Thymus (tissue), 11 donors: Measurements from ENCODE around the gene DNLZ. TPM values are rescaled to one million over a fixed set of nuclear protein-coding genes. Genes with fewer than 3 reads are reported as not detected.
A peak's percentile ranks its signal among the peaks of the same experiment; 100 is the strongest.

Experiments used
- DNase-seq, 9 donors: peaks; one replicate each; pipeline ENCODE4 v3.0.0-alpha.2; 2013; ENCODE audit warnings: low spot score in 9 of 9, low read depth in 6 of 9, missing footprints in 1 of 9
- H3K27ac ChIP-seq, 2 donors: one replicate each; pipeline ENCODE4 v1.5.1; 2013; ENCODE audit warnings: control low read depth in 1 of 2, low read depth in 1 of 2, low read length in 1 of 2, mild to moderate bottlenecking in 1 of 2, moderate library complexity in 1 of 2
- H3K27me3 ChIP-seq, 2 donors: one replicate each; pipeline ENCODE4 v1.5.1; 2013; ENCODE audit warnings: low read length in 1 of 2; ENCODE audit not compliant: control insufficient read depth in 2 of 2, insufficient read depth in 1 of 2
- H3K36me3 ChIP-seq, 2 donors: one replicate each; pipeline ENCODE4 v1.5.1; 2013; ENCODE audit warnings: low read length in 1 of 2, mild to moderate bottlenecking in 1 of 2, moderate library complexity in 1 of 2; ENCODE audit not compliant: control insufficient read depth in 2 of 2, insufficient read depth in 2 of 2
- H3K4me1 ChIP-seq, 2 donors: one replicate each; pipeline ENCODE4 v1.5.1; 2013; ENCODE audit warnings: low read length in 2 of 2; ENCODE audit not compliant: control insufficient read depth in 2 of 2, insufficient read depth in 2 of 2
- H3K4me3 ChIP-seq, 2 donors: one replicate each; pipeline ENCODE4 v1.5.1; 2013; ENCODE audit warnings: low read length in 2 of 2, control low read depth in 1 of 2, mild to moderate bottlenecking in 1 of 2
- H3K9me3 ChIP-seq, 2 donors: one replicate each; pipeline ENCODE4 v1.5.1; 2013; ENCODE audit warnings: low read length in 1 of 2, mild to moderate bottlenecking in 1 of 2; ENCODE audit not compliant: control insufficient read depth in 2 of 2, insufficient read depth in 1 of 2
- WGBS: extraction: QIAGEN DNeasy Blood & Tissue Kit; methylation state at CpG from one replicate; pipeline ENCODE4 v1.1.7; 2013; 5-methylcytosine and 5-hydroxymethylcytosine counted together
- polyA plus RNA-seq: library from polyadenylated mRNA; stranded (reverse); fragments of 200-250 nt; gene quantifications from one replicate; pipeline ENCODE4 v1.2.3, GENCODE V29; 2013
- total RNA-seq: library from RNA; stranded (reverse); fragments of 120-200 nt; gene quantifications from one replicate; pipeline ENCODE4 v1.2.4, GENCODE V29; 2013
- donor health status: healthy.

DNLZ gene
- total and polyA plus RNA-seq, 2 donors, result 15.7 to 41.9 TPM

DNA sequence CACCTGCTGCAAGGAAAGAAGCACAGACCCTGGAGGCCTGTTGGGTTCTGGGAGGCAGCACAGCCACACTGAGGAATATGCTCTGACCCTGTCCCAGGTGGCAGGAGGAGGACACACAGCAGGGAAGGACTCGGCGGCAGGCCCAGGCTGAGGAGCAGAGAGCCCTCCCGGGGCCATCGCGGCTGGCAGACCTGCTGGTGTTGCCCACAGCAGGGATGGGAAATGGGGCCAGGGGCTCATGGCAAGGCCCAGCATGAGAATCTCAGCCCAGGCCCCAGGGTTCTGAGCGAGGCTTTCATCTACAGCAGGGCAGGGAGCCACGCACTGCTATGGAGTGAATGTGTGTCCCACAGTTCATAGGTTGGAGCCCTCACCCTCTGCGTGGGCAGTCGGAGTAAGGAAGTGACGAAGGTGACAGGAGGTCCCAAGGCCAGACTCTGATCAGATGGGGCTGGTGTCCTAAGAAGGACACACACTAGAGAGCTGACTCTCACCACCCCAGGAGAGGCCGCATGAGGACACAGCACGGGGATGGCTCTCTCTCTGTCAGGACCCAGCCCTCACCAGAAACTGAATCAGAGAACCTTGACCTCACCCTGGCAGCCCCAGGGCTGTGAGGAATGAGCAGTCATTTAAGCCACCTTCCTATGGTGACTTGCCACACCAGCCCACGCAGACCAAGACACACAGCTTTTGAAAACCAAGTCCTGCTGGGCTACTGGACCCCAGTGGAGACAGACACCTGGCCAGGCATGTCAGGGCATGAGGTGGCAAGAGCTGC is 46.5 kb downstream of the DNLZ start:
- DNase-seq, result no peak
- Histone ChIP-seq H3K27me3 (no peaks in the 10 kb centered on the region), H3K4me3 (no peak overlapping the region), H3K4me1 (peaks cover 0 to 31% of the 10 kb centered on the region in 2 donors), H3K9me3 (peaks cover 0 to 33% of the 10 kb centered on the region in 2 donors), H3K36me3 (no peaks in the 10 kb centered on the region), H3K27ac (no peak overlapping the region)
- WGBS, result 97% methylated on average over 13 of the region's 13 CpGs

DNA sequence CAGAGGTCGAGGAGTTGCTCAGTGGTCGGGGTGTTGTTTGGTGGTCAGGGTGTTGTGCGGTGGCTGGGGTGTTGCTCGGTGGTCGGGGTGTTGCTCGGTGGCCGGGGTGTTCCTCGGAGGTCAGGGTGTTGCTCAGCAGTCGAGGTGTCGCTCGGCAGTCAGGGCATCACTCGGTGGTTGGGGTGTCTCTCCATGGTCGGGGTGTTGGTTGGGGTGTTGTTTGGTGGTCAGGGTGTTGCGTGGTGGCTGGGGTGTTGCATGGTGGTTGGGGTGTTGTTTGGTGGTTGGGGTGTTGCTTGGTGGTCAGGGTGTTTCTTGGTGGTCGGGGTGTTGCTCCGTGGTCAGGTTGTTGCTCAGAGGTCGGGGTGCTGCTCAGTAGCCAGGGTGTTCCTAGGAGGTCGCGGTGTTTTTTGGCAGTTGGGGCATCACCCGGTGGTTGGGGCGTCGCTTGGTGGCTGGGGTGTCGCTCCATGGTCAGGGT is 47.2 kb downstream of the DNLZ start:
- H3K27me3 ChIP-seq, result no peaks in the 10 kb centered on the region
- no peak overlapping the region for H3K27ac ChIP-seq
- H3K36me3 ChIP-seq, result no peaks in the 10 kb centered on the region
- no peak for DNase-seq
- H3K4me3 ChIP-seq, result no peak overlapping the region
- 98% methylated on average over 23 of the region's 23 CpGs for WGBS
- H3K9me3 ChIP-seq, result peaks cover 0 to 29% of the 10 kb centered on the region in 2 donors
- H3K4me1 ChIP-seq, result peaks cover 2 to 38% of the 10 kb centered on the region in 2 donors

- Histone ChIP-seq H3K4me3 (no peak overlapping the region), H3K27ac (no peak overlapping the region)
Observed at GRCh38 chr9:136314944-136315343, 48.6 kb downstream of the DNLZ start.

GRCh38 chr9:136314056-136314416 is 49.5 kb downstream of the DNLZ start:
- Histone ChIP-seq H3K9me3 (peaks cover 0 to 28% of the 10 kb centered on the region in 2 donors), H3K27me3 (no peaks in the 10 kb centered on the region), H3K36me3 (no peaks in the 10 kb centered on the region), H3K4me1 (peaks cover 4 to 54% of the 10 kb centered on the region in 2 donors), H3K27ac (no peak overlapping the region), H3K4me3 (no peak overlapping the region)
- DNase-seq, result no peak
- 91% methylated on average over 3 of the region's 3 CpGs for WGBS

More at GRCh38 chr9:136314944-136315343, 48.6 kb downstream of the DNLZ start:
- Histone ChIP-seq H3K4me1 (peaks cover 4 to 51% of the 10 kb centered on the region in 2 donors), H3K36me3 (no peaks in the 10 kb centered on the region), H3K9me3 (peaks cover 0 to 28% of the 10 kb centered on the region in 2 donors), H3K27me3 (no peaks in the 10 kb centered on the region)
- no peak for DNase-seq
- WGBS, result 92% methylated on average over 4 of the region's 4 CpGs

DNA sequence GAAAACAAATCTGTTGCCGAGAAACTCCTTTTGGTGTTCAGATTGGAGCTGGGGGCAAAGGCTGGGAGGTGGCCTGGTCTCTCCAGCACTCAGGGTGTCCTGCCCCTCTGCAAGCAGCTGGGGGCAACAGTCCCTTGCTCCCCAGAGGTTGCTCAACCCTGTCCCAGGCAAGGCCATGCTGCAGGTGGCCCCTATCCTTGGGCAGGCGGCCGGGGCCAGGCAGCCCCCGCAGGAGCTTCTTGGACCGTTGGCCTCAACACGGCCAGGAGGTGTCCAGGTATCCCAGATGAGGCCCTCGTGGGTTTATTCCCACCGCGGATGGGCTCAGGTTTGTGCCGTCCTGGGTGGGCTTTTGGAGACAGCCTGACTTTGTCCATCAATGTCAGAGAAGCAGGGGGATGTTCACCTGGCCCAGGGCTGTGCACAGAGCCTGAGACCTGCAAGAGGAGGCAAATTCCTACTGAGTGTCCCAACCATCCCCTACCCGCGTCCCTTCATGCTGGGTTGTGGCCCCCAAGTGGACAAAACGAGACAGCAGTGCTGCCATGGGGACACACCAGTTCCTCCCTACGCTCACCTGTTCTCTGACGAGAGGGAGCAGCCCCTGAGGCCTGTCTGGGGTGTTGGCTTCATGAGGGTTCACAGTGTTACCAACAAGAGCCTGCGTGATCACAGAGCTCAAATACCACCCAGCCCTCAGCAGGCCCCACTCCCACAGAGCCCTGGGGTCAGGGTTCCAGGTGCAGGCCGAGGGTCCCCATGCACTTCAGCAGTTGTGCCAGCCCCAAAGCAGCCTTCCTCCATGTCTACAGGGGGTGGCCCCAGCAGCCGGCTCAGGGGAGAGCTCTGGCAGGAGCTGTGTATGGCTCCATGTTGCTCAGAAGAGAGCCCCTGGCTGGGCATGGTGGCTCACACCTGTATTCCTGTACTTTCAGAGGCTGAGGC is 50.2 kb downstream of the DNLZ start:
- H3K4me1 ChIP-seq, result peaks cover 7 to 50% of the 10 kb centered on the region in 2 donors
- H3K27ac ChIP-seq, result no peak overlapping the region
- H3K9me3 ChIP-seq, result peaks cover 0 to 28% of the 10 kb centered on the region in 2 donors
- H3K4me3 ChIP-seq, result no peak overlapping the region
- no peaks in the 10 kb centered on the region for H3K36me3 ChIP-seq
- DNase-seq, result no peak
- H3K27me3 ChIP-seq, result no peaks in the 10 kb centered on the region
- 96% methylated on average over 18 of the region's 18 CpGs for WGBS

DNA sequence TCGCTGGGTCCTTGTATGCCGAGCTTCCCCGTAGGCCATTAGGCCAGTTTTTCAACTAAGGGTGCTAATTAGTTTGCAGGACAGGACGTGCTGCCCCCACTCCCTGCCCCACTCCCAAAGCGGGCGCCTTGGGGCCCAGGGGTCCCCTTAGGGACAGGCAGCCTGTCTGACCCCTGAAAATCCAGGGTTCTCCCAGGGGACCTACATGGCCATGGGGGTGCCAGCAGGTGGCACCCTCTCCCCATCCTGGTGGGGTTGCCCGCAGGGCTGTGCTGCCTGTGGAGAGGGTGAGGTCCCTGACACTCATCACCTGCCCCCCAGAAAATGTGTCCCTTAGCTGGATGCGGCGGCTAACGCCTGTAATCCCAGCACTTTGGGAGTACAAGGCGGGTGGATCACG is 51.1 kb downstream of the DNLZ start:
- WGBS, result 71% methylated on average over 12 of the region's 12 CpGs
- no peaks in the 10 kb centered on the region for H3K27me3 ChIP-seq
- no peak overlapping the region for H3K4me3 ChIP-seq
- no peak overlapping the region for H3K27ac ChIP-seq
- peaks cover 7 to 41% of the 10 kb centered on the region in 2 donors for H3K4me1 ChIP-seq
- peak in 6 of 9 donors; percentile 46 to 81 (median 68) for DNase-seq
- H3K36me3 ChIP-seq, result no peaks in the 10 kb centered on the region
- H3K9me3 ChIP-seq, result peaks cover 0 to 33% of the 10 kb centered on the region in 2 donors

- Histone ChIP-seq H3K36me3 (no peaks in the 10 kb centered on the region), H3K4me1 (peaks cover 7 to 37% of the 10 kb centered on the region in 2 donors)
- WGBS, result 80% methylated on average over 10 of the region's 10 CpGs
Observed at GRCh38 chr9:136312009-136312375, 51.6 kb downstream of the DNLZ start.

GRCh38 chr9:136311051-136312008 is 52.2 kb downstream of the DNLZ start:
- Histone ChIP-seq H3K4me1 (peaks cover 7 to 37% of the 10 kb centered on the region in 2 donors), H3K9me3 (peaks cover 0 to 29% of the 10 kb centered on the region in 2 donors), H3K4me3 (no peak overlapping the region), H3K36me3 (no peaks in the 10 kb centered on the region), H3K27ac (no peak overlapping the region), H3K27me3 (peaks cover 0 to 8% of the 10 kb centered on the region in 2 donors)
- WGBS, result 63% methylated on average over 23 of the region's 23 CpGs
- DNase-seq, result peak in 3 of 9 donors; percentile 43 to 67 (median 54)

More at GRCh38 chr9:136312009-136312375, 51.6 kb downstream of the DNLZ start:
- H3K27me3 ChIP-seq, result peaks cover 0 to under 1% of the 10 kb centered on the region in 2 donors
- no peak for DNase-seq
- H3K4me3 ChIP-seq, result no peak overlapping the region
- no peak overlapping the region for H3K27ac ChIP-seq
- peaks cover 0 to 35% of the 10 kb centered on the region in 2 donors for H3K9me3 ChIP-seq
